ENCODE data around the gene ANKMY1. TPM values are rescaled to one million over a fixed set of nuclear protein-coding genes. Genes with fewer than 3 reads are reported as not detected.
"Not testable (repeated sequence)": the region's sequence is repeated elsewhere in the genome, so short reads cannot be mapped to it uniquely, and the experiment has no call there.

The ANKMY1 gene
- total RNA-seq, 6 experiments from 2014 or later: 6.6 to 11.0 (median 9.0) TPM

DNA sequence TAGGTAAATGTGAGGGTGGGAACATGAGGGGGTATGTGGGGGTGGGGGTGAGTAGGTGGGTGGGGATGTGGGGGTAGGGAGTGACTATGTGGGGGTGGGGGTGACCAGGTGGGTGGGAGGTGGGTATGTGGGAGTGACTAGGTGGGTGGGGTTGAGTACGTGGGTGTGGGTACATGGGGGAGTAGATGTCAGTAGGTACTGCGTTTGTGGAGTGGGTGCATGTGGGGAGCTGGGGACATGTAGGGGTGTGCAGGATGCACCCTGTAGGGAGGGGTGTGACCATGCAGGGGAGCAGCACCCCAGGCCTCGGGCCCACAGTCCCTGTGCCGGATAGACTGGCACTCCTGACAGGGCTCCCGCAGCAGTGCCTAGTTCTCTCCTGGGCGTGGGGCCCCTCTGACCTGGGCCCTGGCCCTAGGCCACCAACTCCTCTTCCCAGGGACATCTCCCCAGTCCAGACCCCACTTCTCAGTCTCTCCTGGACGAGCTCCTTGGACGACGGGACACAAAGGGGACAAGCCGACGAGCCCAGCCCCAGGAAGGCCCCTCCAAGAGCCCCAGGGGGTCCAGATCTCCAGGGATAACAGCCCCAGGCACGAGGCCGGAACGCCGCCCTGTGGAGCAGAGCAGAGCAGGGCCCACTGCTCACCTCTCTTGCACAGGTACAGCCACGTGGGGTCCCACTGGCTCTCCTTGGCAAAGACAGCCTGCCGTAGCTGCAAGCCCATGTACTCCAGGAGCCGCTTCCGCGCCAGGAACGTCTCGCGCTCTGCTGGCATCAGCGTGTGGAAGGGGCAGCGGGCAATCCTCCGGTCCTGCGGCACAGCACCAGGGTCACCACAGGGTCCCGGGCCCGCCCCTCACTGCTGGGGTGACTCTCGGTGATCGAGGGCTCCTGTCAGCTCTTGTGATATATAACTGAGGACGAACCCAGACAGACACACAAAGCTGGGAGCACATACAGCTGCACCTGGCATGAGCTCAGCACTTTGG is 58.2 kb downstream of the ANKMY1 start:
- intact Hi-C loops (cut with DNase I): loop anchor here in 1 of 2 donors (10.0 kb wide), 1 partner anchor 325 kb away; the partner anchor contains the start of gene KIF1A
- no CpG with 5 or more reads among the region's 32 CpGs for WGBS (ENCODE audit: insufficient coverage, low coverage, low lambda C conversion rate, missing lambda C conversion rate)
- Histone ChIP-seq H3K4me3 (no peak overlapping the region), H3K4me1 (no peaks in the 10 kb centered on the region), H3K27ac (no peak overlapping the region), H3K36me3 (no peaks in the 10 kb centered on the region), H3K27me3 (no peaks in the 10 kb centered on the region), H3K9me3 (no peaks in the 10 kb centered on the region)
- TF ChIP-seq, protein P1, sequence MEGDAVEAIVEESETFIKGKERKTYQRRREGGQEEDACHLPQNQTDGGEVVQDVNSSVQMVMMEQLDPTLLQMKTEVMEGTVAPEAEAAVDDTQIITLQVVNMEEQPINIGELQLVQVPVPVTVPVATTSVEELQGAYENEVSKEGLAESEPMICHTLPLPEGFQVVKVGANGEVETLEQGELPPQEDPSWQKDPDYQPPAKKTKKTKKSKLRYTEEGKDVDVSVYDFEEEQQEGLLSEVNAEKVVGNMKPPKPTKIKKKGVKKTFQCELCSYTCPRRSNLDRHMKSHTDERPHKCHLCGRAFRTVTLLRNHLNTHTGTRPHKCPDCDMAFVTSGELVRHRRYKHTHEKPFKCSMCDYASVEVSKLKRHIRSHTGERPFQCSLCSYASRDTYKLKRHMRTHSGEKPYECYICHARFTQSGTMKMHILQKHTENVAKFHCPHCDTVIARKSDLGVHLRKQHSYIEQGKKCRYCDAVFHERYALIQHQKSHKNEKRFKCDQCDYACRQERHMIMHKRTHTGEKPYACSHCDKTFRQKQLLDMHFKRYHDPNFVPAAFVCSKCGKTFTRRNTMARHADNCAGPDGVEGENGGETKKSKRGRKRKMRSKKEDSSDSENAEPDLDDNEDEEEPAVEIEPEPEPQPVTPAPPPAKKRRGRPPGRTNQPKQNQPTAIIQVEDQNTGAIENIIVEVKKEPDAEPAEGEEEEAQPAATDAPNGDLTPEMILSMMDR (IDR thresholded peaks at IDR 0.05): no peak
- ATAC-seq (peak in 1 of 4 donors; percentile 11), DNase-seq (peak in 1 of 3 donors; percentile 34)

DNA sequence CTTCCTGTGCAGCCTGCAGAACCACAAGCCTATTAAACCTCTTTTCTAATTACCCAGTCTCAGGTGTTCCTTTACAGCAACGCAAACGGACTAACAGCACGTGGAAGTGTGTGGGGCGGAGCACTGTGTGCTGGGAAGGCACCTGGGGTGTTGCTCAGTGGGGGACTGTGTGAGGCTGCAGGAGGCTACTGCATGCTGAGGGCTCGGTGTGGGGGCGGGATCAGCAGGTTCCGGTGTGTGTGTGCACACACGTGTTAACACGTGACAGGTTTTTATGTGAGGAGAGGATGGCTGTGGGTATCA is 58.9 kb downstream of the ANKMY1 start:
- intact Hi-C loops (cut with DNase I): no loop called here
- Histone ChIP-seq H3K9me3 (no peaks in the 10 kb centered on the region), H3K4me3 (no peak overlapping the region), H3K36me3 (no peaks in the 10 kb centered on the region), H3K27me3 (no peaks in the 10 kb centered on the region), H3K27ac (no peak overlapping the region), H3K4me1 (no peaks in the 10 kb centered on the region)
- no peak for ATAC-seq
- peak in 1 of 3 donors; percentile 29 for DNase-seq
- 97% methylated on average over 9 of the region's 9 CpGs for WGBS (ENCODE audit: insufficient coverage, low coverage, low lambda C conversion rate, missing lambda C conversion rate)
- TF ChIP-seq POLR2A (IDR thresholded peaks at IDR 0.05): no peak
- TF ChIP-seq, protein P1 (IDR thresholded peaks at IDR 0.05): no peak

DNA sequence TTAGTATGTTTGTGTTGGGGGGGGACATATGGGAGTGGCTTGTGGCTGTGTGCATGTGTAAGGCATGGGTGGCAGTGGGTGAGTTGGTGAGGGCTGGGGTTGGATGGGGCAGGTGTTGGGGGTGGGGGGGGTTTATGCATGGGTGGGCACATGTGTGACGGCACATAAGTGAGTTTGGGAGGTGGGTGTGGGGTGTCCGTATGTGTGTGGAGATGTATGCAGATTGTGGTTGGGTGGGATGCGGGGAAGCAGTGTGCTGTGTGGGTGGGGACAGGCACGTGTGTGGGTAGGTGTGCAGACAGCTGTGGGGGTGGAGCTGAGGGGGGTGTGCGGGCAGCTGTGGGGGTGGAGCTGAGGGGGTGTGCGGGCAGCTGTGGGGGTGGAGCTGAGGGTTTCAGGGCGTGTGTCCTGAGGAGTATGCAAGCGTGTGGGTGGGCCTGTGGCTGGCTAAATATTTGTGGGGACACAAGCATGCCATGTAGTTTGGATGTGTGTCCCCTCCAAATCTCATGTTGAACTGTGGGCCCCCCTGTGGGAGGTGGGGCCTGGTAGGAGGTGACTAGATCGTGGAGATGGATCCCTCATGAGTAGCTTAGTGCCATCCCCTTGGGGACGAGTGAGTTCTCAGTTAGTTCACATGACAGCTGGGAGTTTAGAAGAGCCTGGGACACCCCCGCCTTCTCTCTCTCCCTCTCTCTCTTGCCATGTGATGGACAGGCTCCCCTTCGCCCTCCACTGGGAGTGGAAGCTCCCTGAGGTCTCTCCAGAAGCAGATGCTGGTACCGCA is 59.4 kb downstream of the ANKMY1 start:
- TF ChIP-seq, protein P1 (IDR thresholded peaks at IDR 0.05): no peak
- TF ChIP-seq POLR2A (IDR thresholded peaks at IDR 0.05): no peak
- H3K9me3 ChIP-seq: no peaks in the 10 kb centered on the region
- H3K27ac ChIP-seq: no peak overlapping the region
- no peaks in the 10 kb centered on the region for H3K27me3 ChIP-seq
- H3K4me3 ChIP-seq: no peak overlapping the region
- intact Hi-C loops (cut with DNase I): no loop called here
- H3K36me3 ChIP-seq: no peaks in the 10 kb centered on the region
- DNase-seq (peak in 1 of 3 donors; percentile 21), ATAC-seq (no peak)
- 89% methylated on average over 9 of the region's 13 CpGs for WGBS (ENCODE audit: insufficient coverage, low coverage, low lambda C conversion rate, missing lambda C conversion rate)
- no peaks in the 10 kb centered on the region for H3K4me1 ChIP-seq

DNA sequence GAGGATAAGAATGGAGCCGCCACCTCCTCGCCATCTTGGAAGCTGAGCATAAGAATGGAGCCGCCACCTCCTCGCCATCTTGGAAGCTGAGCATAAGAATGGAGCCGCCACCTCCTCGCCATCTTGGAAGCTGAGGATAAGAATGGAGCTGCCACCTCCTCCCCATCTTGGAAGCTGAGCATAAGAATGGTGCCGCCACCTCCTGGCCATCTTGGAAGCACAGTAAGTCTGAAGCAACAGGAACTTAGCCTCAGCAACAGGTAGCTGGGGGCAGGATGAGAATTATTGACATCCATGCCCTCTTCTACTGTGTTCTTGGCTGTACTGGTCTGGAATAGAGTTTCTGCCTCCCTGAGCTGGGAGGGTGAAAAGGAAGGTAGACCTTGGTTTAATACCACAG is 60.7 kb downstream of the ANKMY1 start:
- intact Hi-C loops (cut with DNase I); H3K9me3 ChIP-seq; ATAC-seq; DNase-seq; H3K4me3 ChIP-seq; H3K4me1 ChIP-seq; H3K27ac ChIP-seq; H3K36me3 ChIP-seq; H3K27me3 ChIP-seq: not testable (repeated sequence)
- 97% methylated on average over 5 of the region's 7 CpGs for WGBS (ENCODE audit: insufficient coverage, low coverage, low lambda C conversion rate, missing lambda C conversion rate)

DNA sequence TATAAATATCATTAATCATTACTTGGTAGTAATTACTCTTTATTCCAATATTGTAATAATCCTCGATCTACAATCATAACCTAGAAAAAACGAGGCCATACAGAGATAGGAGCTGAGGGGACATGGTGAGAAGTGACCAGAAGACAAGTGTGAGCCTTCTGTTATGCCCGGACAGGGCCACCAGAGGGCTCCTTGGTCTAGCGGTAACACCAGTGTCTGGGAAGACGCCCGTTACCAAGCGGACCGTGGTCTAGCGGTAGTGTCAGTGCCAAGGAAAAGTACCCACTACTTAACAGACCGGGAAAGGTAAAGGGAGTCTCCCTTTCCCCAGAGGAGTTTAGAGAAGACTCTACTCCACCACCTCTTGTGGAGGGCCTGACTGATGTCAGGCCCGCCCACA is 62.8 kb downstream of the ANKMY1 start:
- H3K27me3 ChIP-seq; H3K27ac ChIP-seq; H3K9me3 ChIP-seq; ATAC-seq; H3K4me3 ChIP-seq; DNase-seq; H3K36me3 ChIP-seq; intact Hi-C loops (cut with DNase I); H3K4me1 ChIP-seq: not testable (repeated sequence)
- TF ChIP-seq, protein P1 (IDR thresholded peaks at IDR 0.05): peak in 2 of 4 donors; percentile 24 to 31
- 80% methylated on average over 11 of the region's 11 CpGs for WGBS (ENCODE audit: insufficient coverage, low coverage, low lambda C conversion rate, missing lambda C conversion rate)
